GM08714 (cell line): ENCODE measurements around the gene VWCE.
"Not testable (repeated sequence)": the region's sequence is repeated elsewhere in the genome, so short reads cannot be mapped to it uniquely, and the experiment has no call there.

Experiments
- H3K4me3 ChIP-seq: fragments of 200-500 bp; sonication (Bioruptor generic); 2 replicates; pipeline ENCODE4 v1.5.1; 2014; ENCODE audit warnings: mild to moderate bottlenecking, low read length, inconsistent platforms
- ZNF274 ChIP-seq: IDR thresholded peaks from 2 replicates; pipeline ENCODE4 v1.6.1; 2012; ENCODE audit warnings: mild to moderate bottlenecking, low read depth, low read length

Gene VWCE

GRCh38 chr11:61266602-61267001, 28.5 kb downstream of the VWCE start:
- no peak for TF ChIP-seq ZNF274

DNA sequence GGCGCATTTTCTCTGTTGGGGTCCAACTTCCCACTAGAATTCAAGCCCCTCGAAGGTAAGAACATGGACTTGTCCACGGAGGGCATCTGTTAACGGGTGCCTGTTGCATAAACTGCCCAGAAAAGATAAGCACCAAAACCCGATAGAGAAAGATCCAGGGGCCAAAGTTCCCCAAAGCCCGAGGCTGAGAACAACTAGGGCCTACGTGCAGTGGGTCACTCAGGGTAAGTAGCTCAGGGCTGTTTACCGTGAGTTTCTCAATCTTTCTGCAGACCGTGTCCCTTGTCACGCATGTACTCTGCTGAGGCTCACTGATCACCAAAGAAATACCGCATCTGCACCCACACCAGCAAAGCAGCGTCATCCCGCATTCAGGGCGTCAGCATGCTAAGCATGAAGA, 29.8 kb downstream of the VWCE start:
- H3K4me3 ChIP-seq: no peak overlapping the region
- TF ChIP-seq ZNF274: no peak

More at GRCh38 chr11:61266602-61267001, 28.5 kb downstream of the VWCE start:
- no peak overlapping the region for H3K4me3 ChIP-seq

GRCh38 chr11:61264795-61265194, 30.3 kb downstream of the VWCE start:
- H3K4me3 ChIP-seq: no peak overlapping the region
- TF ChIP-seq ZNF274: no peak

DNA sequence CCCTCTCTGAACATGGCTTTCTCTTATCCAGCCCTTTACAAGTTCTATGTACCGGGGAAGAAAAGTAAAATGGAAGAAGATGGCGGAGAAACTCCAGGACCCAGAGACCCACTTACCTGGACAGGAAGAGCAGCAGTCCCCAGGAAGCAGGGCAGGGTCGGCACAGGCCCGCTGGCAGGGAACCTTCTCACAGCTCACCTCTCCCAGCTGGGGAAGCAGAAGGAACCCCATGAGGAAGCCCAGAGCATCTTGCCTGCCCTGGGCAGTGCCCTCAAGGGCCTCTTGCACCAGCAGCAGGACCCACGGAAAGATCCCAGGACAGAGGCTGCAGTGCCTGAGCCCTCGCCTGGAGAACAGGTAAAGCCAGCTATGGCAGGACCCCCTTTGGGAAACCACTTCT, 30.7 kb downstream of the VWCE start:
- TF ChIP-seq ZNF274: no peak

DNA sequence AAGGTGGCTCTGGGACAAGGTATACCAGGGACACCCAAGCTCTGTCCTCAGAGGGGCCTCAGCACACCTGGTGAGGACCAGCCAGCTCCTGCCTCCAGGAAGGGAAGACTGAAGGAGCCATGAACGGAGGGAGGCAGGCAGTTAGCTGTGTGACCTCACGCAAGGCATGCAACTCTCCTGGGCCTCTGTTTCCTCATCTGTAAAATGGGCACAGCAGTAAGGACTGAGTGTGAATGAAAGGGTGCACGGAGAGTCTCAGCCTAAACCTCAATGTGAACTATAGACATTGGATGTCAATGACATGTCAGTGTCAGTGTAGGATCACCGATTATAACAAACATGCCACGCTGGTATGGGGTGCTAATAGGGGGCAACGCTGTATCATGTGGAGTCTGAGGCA, 35.8 kb downstream of the VWCE start:
- H3K4me3 ChIP-seq: no peak overlapping the region
- no peak for TF ChIP-seq ZNF274

More for the DNA sequence above, 30.7 kb downstream of the VWCE start:
- H3K4me3 ChIP-seq: no peak overlapping the region

- no peak for TF ChIP-seq ZNF274
- no peak overlapping the region for H3K4me3 ChIP-seq
These were observed 36.6 kb downstream of the VWCE start for GRCh38 chr11:61258546-61258945.

DNA sequence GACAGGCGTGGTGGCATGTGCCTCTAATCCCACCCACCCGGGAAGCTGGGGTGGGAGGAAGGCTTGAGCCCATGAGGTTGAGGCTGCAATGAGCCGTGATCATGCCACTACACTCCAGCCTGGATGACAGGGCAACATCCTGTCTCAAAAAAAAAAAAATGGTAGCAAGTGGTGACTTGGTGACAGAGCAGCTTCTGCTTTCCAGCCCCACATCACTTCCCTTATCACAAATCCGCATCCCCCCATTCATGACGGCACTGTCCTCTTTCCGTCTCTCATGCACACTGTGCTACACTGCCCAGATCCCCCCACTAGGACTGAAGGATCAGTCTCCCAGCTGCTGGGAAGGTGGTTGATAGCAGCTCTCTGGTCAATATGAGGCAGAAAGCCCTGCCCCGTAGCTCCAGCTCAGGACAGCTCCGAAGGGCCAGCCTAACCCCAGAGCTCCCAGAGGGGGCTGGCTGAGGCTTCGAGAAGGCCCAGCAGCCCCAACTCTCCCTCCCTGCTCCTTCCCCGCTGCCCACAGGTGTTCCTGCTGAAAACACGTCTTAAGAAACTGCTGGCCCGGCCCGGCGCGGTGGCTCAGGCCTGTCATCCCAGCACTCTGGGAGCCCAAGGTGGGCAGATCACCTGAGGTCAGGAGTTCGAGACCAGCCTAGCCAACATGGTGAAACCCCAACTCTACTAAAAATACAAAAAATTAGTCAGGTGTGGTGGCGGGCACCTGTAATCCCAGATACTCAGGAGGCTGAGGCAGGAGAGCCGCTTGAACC, 38.2 kb downstream of the VWCE start:
- TF ChIP-seq ZNF274: no peak
- H3K4me3 ChIP-seq: no peak overlapping the region

- no peak overlapping the region for H3K4me3 ChIP-seq
These were observed 40.6 kb downstream of the VWCE start for GRCh38 chr11:61254403-61255025.

DNA sequence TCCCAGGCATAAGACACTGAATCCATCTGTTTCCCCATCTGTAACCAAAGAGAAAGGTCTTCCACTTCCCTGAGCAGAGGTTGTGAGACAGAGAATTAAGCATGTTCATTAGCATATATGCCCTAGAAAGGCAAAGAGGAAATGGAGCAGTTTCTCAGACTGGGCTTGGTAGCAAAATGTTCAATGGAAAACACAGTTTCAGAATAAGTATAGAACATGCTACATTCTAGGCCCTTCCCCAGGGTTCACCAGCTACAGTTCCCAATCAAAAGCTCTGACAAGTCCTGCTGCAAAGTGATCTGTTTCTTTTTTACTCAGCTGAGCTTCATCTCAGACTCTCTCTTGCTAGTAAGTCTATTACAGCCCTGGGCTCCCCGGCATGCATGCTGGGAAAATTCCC, 42.8 kb downstream of the VWCE start:
- not testable (repeated sequence) for H3K4me3 ChIP-seq

More at GRCh38 chr11:61254403-61255025, 40.6 kb downstream of the VWCE start:
- TF ChIP-seq ZNF274: no peak

DNA sequence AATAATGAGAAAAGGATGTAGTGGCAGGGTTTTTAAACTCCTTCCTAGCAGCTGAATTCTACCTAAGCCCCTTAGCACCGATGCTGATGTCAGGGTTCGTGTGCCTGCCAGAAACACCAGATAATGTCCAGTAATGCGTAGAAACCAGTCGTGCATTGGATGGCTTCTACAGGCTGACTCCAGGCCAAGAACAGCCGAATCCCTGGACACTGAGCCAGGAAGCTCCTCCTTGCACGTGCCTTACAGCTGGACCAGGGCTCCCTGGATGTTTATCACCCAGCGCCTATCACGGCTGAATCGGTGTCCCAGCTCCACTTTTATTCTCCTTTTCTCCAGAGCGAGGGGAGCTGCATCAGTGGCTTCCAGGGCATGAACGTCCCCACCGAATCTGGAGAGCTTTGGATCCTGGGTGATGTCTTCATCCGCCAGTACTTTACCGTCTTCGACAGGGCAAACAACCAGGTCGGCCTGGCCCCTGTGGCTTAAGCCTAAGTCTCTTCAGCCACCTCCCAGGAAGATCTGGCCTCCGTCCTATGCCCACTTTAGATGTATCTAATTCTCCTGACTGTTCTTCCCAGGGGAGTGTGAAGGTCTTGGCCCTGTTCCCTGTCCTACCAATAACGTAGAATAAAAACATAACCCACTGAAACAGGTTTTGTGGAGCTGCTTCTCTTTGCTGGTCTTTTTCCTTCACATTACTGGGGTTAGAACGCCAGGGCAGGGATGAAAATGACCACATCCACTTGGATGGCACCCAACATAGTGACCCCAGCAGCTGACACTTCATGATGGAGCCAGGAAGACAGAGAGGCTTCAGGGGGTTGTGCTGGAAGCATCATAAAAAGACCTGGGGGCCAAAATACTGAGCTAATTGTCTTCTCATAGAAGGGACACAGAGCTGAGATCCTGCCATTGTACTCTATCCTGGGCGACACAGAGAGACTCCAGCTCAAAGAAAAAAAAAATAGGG, 44.0 kb downstream of the VWCE start:
- not testable (repeated sequence) for H3K4me3 ChIP-seq

DNA sequence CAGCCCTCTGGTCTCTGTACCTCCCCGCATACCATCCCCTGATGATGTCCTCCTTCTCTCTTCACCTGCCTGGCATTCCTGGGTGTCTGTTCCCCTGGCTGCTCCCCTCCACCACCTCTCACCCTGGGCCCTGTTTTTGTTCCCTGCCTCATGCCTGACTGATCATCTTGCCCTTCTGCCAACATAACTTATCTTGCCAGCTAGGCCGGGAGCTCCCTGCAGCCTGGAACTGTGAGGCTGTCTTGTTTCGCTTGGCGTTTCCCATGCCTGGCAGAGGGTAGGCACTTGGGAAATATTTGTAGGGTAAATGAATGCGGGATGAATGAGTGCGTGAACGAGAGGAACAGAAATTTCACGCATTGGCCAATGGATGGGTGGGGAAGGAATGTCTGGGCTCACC, 45.9 kb downstream of the VWCE start:
- H3K4me3 ChIP-seq: not testable (repeated sequence)

- H3K4me3 ChIP-seq: not testable (repeated sequence)
These were observed 47.0 kb downstream of the VWCE start for GRCh38 chr11:61248071-61248470.

DNA sequence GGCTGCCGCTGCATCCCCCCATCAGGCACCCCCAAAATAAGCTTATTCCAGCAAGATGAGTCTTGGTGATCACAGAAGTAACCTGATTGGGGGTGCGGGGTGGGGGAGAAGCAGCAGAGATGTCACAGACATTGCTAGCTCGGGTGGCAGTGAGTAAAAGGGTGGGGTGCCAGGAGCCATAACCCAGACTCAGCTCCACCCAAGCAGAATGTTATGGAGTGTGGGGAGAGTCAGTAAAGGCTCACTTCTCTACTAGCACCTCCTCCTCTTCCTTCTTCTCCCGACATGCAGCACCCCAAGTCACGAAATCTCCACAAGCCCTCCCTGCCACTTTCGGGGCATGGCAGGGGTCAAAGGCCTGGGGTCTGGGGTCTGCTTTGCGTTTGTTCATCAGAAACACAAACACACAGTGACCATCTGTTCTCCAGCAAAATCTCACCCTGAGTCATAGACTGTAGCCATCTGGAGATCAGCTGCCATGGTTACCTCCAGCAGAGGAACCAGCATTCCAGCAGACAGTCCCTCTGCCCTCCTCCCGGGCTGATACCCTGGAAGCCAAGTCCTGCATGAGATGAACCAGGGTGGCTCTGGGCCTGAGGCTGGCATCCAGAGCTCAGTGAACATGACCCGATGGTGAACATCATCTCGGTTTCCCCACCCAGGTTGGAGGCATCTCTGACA, 49.7 kb downstream of the VWCE start:
- H3K4me3 ChIP-seq: not testable (repeated sequence)

DNA sequence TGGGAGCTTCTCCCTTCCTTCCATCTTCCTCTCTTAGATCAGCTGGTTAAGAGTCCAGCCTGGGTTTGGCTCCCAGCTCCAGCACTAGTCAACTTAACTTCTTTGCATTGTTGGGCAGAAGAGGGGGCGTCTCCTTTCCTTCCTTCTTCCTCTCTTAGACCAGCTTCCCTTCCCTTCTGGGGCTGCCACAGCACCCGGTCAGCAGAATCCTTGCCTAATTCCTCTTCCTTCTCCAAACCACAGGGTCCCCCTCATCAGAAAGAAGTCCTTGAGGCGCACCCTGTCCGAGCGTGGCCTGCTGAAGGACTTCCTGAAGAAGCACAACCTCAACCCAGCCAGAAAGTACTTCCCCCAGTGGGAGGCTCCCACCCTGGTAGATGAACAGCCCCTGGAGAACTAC, 53.6 kb downstream of the VWCE start:
- H3K4me3 ChIP-seq: not testable (repeated sequence)

GRCh38 chr11:61240875-61241274, 54.2 kb downstream of the VWCE start, which contains the start of gene PGA5:
TSS of gene PGA5 (plus strand) at chr11:61241175. CDS start at chr11:61241227, 52 bp downstream.
- not testable (repeated sequence) for H3K4me3 ChIP-seq

DNA sequence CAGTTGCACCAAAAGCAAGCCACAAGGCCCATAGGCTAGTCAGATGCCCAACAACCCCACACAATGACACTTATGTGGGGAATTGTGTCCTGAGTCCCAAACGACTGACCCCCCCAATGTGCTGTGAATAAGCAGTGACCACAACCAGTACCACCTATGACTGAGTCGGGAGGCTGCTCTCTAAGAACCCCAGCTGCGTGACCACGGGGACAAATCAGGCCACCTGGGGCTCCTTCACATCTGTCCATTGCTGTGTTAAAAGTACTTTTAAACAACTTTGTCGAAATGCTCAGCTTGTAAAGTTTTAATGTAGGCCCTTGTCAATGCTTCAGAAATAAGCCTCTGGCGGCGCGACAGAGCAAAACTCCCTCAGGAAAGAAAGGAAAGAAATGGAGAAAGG, 54.8 kb downstream of the VWCE start:
- H3K4me3 ChIP-seq: not testable (repeated sequence)

DNA sequence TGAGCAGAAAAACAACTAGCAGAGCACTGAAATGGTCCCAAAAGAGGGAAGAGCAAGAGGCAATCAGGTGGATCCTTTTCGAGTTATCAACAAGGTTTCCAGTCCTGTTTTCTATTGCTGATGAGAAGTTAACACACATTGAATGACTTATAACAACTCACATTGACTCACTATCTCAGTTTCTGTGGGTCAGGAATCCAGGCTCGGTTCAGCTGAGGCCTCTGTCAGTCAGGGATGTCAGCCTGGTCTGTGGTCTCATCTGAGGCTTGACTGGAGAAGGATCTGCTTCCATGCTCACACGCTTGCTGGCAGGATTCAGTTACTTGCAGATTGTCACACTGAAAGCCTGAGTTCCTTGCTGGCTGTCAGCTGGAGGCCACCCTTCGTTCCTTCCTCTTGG, 58.0 kb downstream of the VWCE start:
- H3K4me3 ChIP-seq: not testable (repeated sequence)

DNA sequence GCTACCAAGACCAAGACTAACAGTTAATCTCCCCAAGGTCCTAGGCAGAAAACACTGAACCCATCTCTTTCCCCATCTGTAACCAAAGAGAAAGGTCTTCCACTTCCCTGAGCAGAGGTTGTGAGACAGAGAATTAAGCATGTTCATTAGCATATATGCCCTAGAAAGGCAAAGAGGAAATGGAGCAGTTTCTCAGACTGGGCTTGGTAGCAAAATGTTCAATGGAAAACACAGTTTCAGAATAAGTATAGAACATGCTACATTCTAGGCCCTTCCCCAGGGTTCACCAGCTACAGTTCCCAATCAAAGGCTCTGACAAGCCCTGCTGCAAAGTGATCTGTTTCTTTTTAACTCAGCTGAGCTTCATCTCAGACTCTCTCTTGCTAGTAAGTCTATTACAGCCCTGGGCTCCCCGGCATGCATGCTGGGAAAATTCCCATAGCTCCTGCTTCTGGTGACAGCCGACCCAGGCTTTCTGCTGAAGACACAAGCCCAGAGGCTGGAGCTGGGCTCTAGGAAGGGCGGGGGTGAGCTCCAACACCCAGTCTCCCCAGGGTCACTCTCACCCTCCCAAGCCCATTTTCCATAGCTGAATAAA, 62.5 kb downstream of the VWCE start:
- H3K4me3 ChIP-seq: not testable (repeated sequence)

DNA sequence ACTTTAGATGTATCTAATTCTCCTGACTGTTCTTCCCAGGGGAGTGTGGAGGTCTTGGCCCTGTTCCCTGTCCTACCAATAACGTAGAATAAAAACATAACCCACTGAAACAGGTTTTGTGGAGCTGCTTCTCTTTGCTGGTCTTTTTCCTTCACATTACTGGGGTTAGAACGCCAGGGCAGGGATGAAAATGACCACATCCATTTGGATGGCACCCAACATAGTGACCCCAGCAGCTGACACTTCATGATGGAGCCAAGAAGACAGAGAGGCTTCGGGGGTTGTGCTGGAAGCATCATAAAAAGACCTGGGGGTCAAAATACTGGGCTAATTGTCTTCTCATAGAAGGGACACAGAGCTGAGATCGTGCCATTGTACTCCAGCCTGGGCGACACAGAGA, 63.5 kb downstream of the VWCE start:
- not testable (repeated sequence) for H3K4me3 ChIP-seq

DNA sequence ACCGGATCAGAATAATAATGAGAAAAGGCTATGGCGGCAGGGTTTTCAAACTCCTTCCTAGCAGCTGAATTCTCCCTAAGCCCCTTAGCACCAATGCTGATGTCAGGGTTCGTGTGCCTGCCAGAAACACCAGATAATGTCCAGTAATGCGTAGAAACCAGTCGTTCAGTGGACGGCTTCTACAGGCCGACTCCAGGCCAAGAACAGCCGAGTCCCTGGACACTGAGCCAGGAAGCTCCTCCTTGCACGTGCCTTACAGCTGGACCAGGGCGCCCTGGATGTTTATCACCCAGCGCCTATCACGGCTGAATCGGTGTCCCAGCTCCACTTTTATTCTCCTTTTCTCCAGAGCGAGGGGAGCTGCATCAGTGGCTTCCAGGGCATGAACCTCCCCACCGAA, 64.1 kb downstream of the VWCE start:
- not testable (repeated sequence) for H3K4me3 ChIP-seq
